Measurements from ENCODE around the gene CCR7.

CCR7 gene

GRCh38 chr17:40534371-40535189 is 30.7 kb downstream of the CCR7 start:
- Histone ChIP-seq H3K36me3 (ENCODE audit: insufficient read depth, low read length) (no peaks in the 10 kb centered on the region), H3K4me3 (ENCODE audit: low read depth in 1 of 2, low read length in 2 of 2) (no peak overlapping the region), H3K4me1 (ENCODE audit: insufficient read depth, low read length) (peaks cover 59% of the 10 kb centered on the region), H3K27ac (ENCODE audit: low read depth, low read length) (no peak overlapping the region), H3K27me3 (ENCODE audit: control insufficient read depth in 1 of 2, insufficient read depth in 2 of 2, low read length in 2 of 2) (no peaks in the 10 kb centered on the region), H3K9ac (ENCODE audit: low read length) (no peak overlapping the region), H3K9me3 (ENCODE audit: low read length) (no peaks in the 10 kb centered on the region)

DNA sequence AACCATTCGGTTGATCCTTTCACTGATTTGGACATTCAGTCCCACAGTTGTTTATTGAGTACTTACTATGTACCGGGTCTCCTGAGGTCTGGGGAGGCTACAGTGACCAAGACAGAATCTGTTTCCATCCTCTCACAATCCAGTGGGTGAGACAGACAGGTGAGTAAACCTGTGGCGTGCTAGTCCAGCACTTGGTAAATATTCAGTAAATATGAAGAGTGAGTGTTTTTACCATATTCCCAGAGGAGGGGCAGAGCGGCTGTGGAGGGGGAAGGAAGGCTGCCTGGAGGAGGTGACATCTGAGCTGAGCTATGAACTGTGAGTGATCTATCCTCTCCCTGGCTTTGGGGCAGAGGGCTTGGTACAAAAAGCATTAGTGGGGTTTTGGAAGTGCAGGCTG is 31.4 kb downstream of the CCR7 start:
- Histone ChIP-seq H3K27ac (ENCODE audit: low read depth, low read length) (no peak overlapping the region), H3K36me3 (ENCODE audit: insufficient read depth, low read length) (no peaks in the 10 kb centered on the region), H3K27me3 (ENCODE audit: control insufficient read depth in 1 of 2, insufficient read depth in 2 of 2, low read length in 2 of 2) (no peaks in the 10 kb centered on the region), H3K4me3 (ENCODE audit: low read depth in 1 of 2, low read length in 2 of 2) (no peak overlapping the region), H3K9ac (ENCODE audit: low read length) (no peak overlapping the region), H3K9me3 (ENCODE audit: low read length) (no peaks in the 10 kb centered on the region), H3K4me1 (ENCODE audit: insufficient read depth, low read length) (peaks cover 53% of the 10 kb centered on the region)

- Histone ChIP-seq H3K4me3 (ENCODE audit: low read depth in 1 of 2, low read length in 2 of 2) (no peak overlapping the region), H3K9me3 (ENCODE audit: low read length) (no peaks in the 10 kb centered on the region), H3K27me3 (ENCODE audit: control insufficient read depth in 1 of 2, insufficient read depth in 2 of 2, low read length in 2 of 2) (no peaks in the 10 kb centered on the region), H3K4me1 (ENCODE audit: insufficient read depth, low read length) (peaks cover 41% of the 10 kb centered on the region), H3K36me3 (ENCODE audit: insufficient read depth, low read length) (no peaks in the 10 kb centered on the region), H3K27ac (ENCODE audit: low read depth, low read length) (peak overlapping the region; percentile 4), H3K9ac (ENCODE audit: low read length) (peak overlapping the region; percentile 45)
Observed at GRCh38 chr17:40532520-40533253, 32.6 kb downstream of the CCR7 start.

- Histone ChIP-seq H3K4me3 (ENCODE audit: low read depth in 1 of 2, low read length in 2 of 2) (no peak overlapping the region), H3K9me3 (ENCODE audit: low read length) (no peaks in the 10 kb centered on the region), H3K27me3 (ENCODE audit: control insufficient read depth in 1 of 2, insufficient read depth in 2 of 2, low read length in 2 of 2) (no peaks in the 10 kb centered on the region), H3K27ac (ENCODE audit: low read depth, low read length) (no peak overlapping the region), H3K36me3 (ENCODE audit: insufficient read depth, low read length) (no peaks in the 10 kb centered on the region), H3K4me1 (ENCODE audit: insufficient read depth, low read length) (peaks cover 29% of the 10 kb centered on the region), H3K9ac (ENCODE audit: low read length) (no peak overlapping the region)
Observed at GRCh38 chr17:40531051-40531991, 34.0 kb downstream of the CCR7 start.

DNA sequence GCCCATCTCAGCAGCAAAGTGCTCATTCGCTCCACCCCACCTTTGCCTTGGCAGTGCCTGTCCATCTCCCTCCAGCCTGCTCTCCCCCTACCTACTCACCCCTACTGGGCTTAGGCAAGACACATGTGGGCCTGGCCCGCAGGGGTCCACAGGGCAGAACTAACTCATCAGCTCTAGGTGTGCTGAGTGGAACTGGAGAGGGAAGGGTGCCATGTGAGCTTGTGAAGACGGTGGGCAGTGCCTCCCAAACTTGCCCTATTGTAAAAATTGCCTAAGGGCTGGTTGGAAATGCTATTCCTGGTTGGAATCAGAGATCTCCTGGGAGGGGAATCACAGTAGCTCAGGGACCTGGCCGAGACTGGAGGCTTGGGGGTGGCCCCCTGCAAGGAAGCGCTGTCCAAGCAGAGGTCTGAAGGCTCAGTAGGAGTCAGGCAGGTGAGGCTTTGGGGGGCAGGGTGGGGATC is 34.7 kb downstream of the CCR7 start:
- Histone ChIP-seq H3K27ac (ENCODE audit: low read depth, low read length) (no peak overlapping the region), H3K27me3 (ENCODE audit: control insufficient read depth in 1 of 2, insufficient read depth in 2 of 2, low read length in 2 of 2) (no peaks in the 10 kb centered on the region), H3K9me3 (ENCODE audit: low read length) (no peaks in the 10 kb centered on the region), H3K4me1 (ENCODE audit: insufficient read depth, low read length) (peaks cover 21% of the 10 kb centered on the region), H3K9ac (ENCODE audit: low read length) (no peak overlapping the region), H3K4me3 (ENCODE audit: low read depth in 1 of 2, low read length in 2 of 2) (no peak overlapping the region), H3K36me3 (ENCODE audit: insufficient read depth, low read length) (no peaks in the 10 kb centered on the region)

DNA sequence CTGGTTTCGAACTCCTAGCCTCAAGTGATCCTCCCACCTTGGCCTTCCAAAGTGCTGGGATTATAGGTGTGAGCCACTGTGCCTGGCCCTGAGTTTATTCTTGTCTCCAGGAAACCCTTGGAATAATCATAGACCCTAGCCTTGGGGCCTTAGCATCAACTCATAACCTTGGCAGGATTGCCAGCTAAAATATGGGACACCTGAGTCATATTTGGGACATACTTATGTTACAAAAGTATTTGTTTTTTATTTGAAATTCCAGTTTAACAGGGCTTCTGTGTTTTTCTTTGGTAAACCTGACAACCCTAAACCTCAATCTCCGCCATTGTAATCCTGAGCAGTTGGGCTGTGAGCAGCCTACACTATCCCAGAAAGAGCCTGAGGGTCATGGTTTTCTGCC is 35.3 kb downstream of the CCR7 start:
- no peaks in the 10 kb centered on the region for H3K36me3 ChIP-seq (ENCODE audit: insufficient read depth, low read length)
- H3K4me3 ChIP-seq (ENCODE audit: low read depth in 1 of 2, low read length in 2 of 2) = no peak overlapping the region
- no peaks in the 10 kb centered on the region for H3K9me3 ChIP-seq (ENCODE audit: low read length)
- H3K27ac ChIP-seq (ENCODE audit: low read depth, low read length) = no peak overlapping the region
- H3K4me1 ChIP-seq (ENCODE audit: insufficient read depth, low read length) = peaks cover 20% of the 10 kb centered on the region
- H3K9ac ChIP-seq (ENCODE audit: low read length) = no peak overlapping the region
- no peaks in the 10 kb centered on the region for H3K27me3 ChIP-seq (ENCODE audit: control insufficient read depth in 1 of 2, insufficient read depth in 2 of 2, low read length in 2 of 2)

DNA sequence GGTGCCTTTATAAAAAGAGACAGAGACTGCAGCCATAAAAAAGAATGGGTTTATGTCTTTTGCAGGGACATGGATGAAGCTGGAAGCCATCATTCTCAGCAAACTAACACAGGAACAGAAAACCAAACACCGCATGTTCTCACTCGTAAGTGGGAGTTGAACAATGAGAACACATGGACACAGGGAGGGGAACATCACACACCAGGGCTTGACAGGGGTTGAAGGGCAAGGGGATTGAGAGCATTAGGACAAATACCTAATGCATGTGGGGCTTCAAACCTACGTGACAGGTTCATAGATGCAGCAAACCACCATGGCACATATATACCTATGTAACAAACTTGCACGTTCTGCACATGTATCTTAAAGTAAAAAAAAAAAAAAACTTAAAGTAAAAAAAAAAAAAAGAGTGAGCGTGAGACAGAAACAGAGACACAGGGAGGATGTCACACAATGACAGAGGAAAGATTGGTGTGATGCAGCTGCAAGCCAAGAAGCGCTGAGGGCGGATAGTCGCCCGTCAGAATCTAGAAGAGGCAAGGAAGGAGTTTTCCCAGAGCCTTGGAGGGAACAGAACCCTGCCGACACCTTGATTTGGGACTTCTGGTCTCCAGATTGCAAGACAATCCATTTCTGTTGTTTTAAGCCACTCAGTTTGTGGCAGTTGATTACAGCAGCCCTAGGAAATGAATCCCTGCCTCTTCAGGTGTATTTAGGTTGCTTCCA is 36.4 kb downstream of the CCR7 start:
- Histone ChIP-seq H3K9ac (ENCODE audit: low read length) (no peak overlapping the region), H3K4me3 (ENCODE audit: low read depth in 1 of 2, low read length in 2 of 2) (no peak overlapping the region), H3K9me3 (ENCODE audit: low read length) (no peaks in the 10 kb centered on the region), H3K27ac (ENCODE audit: low read depth, low read length) (no peak overlapping the region), H3K27me3 (ENCODE audit: control insufficient read depth in 1 of 2, insufficient read depth in 2 of 2, low read length in 2 of 2) (no peaks in the 10 kb centered on the region), H3K4me1 (ENCODE audit: insufficient read depth, low read length) (peaks cover 19% of the 10 kb centered on the region), H3K36me3 (ENCODE audit: insufficient read depth, low read length) (no peaks in the 10 kb centered on the region)

DNA sequence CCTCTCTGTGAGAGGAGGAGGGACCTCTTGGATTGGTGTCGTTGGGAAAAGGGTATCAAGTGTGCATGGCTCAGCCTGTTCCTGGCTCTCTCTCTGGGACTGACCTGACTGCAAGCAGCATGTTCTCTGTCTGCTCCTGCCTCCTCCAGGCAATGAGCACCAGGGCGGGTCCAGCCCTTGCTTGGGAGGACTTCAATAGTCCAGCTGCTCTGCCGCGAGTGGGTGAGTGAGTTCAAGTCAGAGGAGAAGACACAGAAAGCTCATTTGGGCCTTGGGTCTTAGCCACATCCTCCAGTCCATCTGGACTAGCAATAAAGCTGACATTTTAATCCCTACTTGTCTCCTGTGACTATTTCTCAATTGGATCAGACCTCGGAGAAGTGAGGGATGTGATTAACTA is 38.6 kb downstream of the CCR7 start:
- Histone ChIP-seq H3K9ac (ENCODE audit: low read length) (no peak overlapping the region), H3K4me3 (ENCODE audit: low read depth in 1 of 2, low read length in 2 of 2) (no peak overlapping the region), H3K9me3 (ENCODE audit: low read length) (no peaks in the 10 kb centered on the region), H3K27me3 (ENCODE audit: control insufficient read depth in 1 of 2, insufficient read depth in 2 of 2, low read length in 2 of 2) (no peaks in the 10 kb centered on the region), H3K27ac (ENCODE audit: low read depth, low read length) (no peak overlapping the region), H3K4me1 (ENCODE audit: insufficient read depth, low read length) (no peaks in the 10 kb centered on the region), H3K36me3 (ENCODE audit: insufficient read depth, low read length) (no peaks in the 10 kb centered on the region)

GRCh38 chr17:40525294-40525693 is 40.0 kb downstream of the CCR7 start:
- Histone ChIP-seq H3K36me3 (ENCODE audit: insufficient read depth, low read length) (no peaks in the 10 kb centered on the region), H3K9ac (ENCODE audit: low read length) (no peak overlapping the region), H3K27ac (ENCODE audit: low read depth, low read length) (no peak overlapping the region), H3K27me3 (ENCODE audit: control insufficient read depth in 1 of 2, insufficient read depth in 2 of 2, low read length in 2 of 2) (no peaks in the 10 kb centered on the region), H3K9me3 (ENCODE audit: low read length) (no peaks in the 10 kb centered on the region), H3K4me1 (ENCODE audit: insufficient read depth, low read length) (no peaks in the 10 kb centered on the region), H3K4me3 (ENCODE audit: low read depth in 1 of 2, low read length in 2 of 2) (no peak overlapping the region)

GRCh38 chr17:40524243-40524965 is 40.9 kb downstream of the CCR7 start:
- Histone ChIP-seq H3K27ac (ENCODE audit: low read depth, low read length) (no peak overlapping the region), H3K9ac (ENCODE audit: low read length) (no peak overlapping the region), H3K4me1 (ENCODE audit: insufficient read depth, low read length) (no peaks in the 10 kb centered on the region), H3K9me3 (ENCODE audit: low read length) (no peaks in the 10 kb centered on the region), H3K36me3 (ENCODE audit: insufficient read depth, low read length) (no peaks in the 10 kb centered on the region), H3K4me3 (ENCODE audit: low read depth in 1 of 2, low read length in 2 of 2) (no peak overlapping the region), H3K27me3 (ENCODE audit: control insufficient read depth in 1 of 2, insufficient read depth in 2 of 2, low read length in 2 of 2) (no peaks in the 10 kb centered on the region)
